GM19035 (cell line): ENCODE data around the gene ARPC4.
"Not testable (repeated sequence)": the region's sequence is repeated elsewhere in the genome, so short reads cannot be mapped to it uniquely, and the experiment has no call there.

Experiments used
- ATAC-seq: cut with Tn5 transposase; IDR thresholded peaks from one replicate; pipeline ENCODE4 v1.9.1; 2021; ENCODE audit not compliant: unreplicated experiment

ARPC4 gene

DNA sequence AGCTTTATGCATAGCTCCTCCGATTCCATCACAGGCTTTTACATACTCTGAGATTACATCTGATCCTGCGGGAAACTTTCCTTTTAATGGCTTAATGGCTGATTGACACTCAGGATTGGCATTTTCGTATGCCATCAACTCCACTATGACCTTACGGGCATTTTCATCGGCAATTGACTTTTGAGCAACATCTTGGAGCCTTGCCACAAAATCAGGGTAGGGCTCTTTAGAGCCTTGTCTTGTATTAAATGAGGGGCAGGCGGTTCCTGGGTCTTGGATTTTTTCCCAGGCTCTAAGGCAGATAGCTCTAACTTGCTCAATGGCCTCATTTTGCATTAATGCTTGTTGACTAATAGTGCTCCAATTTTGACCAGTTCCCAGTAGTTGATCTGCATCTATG, 59.0 kb downstream of the ARPC4 start:
- ATAC-seq, result not testable (repeated sequence)

DNA sequence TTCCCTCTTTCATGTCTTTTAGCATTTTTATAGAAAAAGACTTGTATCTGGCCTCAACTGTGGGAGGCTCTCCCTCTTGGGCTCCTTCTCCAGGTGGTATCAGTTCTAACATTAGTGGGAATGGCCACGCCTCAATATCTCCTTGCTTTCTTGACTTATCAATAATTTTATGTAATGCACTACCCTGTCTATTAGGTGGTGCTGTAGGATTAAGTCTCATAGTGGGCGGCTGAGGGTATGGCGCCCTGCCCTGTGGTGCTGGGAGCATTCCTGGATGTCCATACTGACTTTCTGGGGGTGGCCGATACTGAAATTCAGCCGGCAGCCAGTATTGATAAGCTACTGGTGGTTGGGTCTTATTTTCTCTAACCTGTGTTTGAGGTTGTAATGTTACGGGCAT, 59.6 kb downstream of the ARPC4 start:
- ATAC-seq, result no peak

GRCh38 chr3:9854291-9854940, 61.5 kb downstream of the ARPC4 start:
- not testable (repeated sequence) for ATAC-seq

GRCh38 chr3:9855594-9855993, 62.7 kb downstream of the ARPC4 start:
- no peak for ATAC-seq
